GM21717 (cell line): Measurements from ENCODE around the gene CNTNAP5.

Source experiments
- ATAC-seq: cut with Tn5 transposase; IDR thresholded peaks from one replicate; pipeline ENCODE4 v1.9.1; 2021; ENCODE audit warnings: mild to moderate bottlenecking, moderate library complexity; ENCODE audit not compliant: unreplicated experiment

The CNTNAP5 gene

DNA sequence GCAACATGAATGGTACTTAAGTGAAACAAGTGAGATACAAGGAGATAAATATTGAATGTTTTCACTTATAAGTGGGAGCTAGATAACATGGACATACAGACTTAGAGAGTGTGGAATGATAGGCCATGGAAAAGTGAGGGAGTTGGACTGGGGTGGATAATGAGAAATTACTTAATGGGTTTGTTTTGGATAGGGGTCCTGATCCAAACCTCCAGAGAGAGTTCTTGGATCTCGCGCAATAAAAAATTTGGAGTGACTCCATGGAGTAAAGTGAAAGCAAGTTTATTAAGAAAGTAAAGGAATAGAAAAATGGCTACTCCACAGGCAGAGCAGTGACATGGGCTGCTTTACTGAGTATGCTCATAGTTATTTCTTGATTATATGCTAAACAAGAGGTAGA lies 508.9 kb downstream of the CNTNAP5 start:
- no peak for ATAC-seq

DNA sequence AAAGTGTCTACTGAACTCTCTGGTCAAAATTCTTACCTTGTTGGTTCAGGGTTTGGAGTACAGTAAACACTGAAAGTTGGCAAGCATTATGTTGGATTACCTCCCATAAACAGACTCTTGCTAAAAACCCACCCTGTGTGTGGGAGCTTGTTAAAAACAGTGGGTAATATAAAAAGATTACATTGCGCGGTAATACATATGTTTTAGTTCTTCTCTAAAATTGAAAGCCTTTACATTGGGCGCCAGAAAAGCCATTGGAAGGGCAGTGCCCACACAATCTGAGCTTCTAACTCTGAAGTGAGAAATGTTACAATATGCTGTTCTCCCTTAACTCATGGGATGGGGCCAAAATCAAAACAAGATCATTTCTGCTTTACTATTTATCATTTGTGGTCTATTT lies 510.7 kb downstream of the CNTNAP5 start:
- ATAC-seq: no peak

DNA sequence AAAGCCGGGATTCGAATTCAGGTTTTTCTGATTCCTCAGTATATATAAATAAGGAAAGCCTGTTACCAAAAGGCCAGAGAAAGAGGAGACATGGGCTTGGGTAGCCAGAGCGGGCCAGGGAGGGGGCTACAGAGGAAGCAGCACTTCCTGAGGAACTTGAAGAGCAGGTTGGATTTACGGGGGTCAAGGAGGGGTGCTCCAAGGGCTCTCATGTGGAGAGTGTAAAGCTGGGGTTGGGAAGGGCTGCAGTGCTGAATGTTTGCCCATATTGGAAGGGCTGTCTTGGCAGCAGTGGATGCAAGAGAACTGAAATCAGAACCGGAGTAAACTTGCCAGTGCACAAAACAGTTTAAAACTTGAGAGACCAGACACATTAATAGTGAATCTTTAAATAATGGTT lies 511.5 kb downstream of the CNTNAP5 start:
- no peak for ATAC-seq

- no peak for ATAC-seq
Observed at GRCh38 chr2:124538549-124538948, 513.5 kb downstream of the CNTNAP5 start.

GRCh38 chr2:124540805-124541204 lies 515.7 kb downstream of the CNTNAP5 start:
- no peak for ATAC-seq

- no peak for ATAC-seq
Observed at GRCh38 chr2:124542932-124543640, 518.0 kb downstream of the CNTNAP5 start.

DNA sequence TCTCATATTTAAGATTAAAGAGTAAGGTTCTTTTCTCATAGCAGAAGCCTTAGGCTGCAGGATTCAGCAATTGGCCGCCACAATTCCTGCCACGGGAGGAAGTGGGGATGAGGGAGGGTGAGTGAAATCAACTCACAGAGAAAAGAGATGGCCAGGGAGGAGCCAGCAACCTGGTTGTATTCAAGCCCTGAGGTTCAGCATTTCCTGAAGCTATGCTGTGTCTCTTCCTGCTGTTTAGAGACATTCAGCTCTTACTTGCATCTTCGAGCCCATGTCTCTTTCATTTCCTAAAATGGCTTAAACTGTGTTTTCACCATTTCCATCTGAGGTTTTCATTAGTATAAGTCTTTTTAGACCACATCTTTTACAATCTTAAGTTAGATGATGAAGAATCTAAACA lies 522.6 kb downstream of the CNTNAP5 start:
- no peak for ATAC-seq

- ATAC-seq: no peak
Observed at GRCh38 chr2:124558277-124558905, 533.3 kb downstream of the CNTNAP5 start.

- ATAC-seq: no peak
Observed at GRCh38 chr2:124559236-124559635, 534.1 kb downstream of the CNTNAP5 start.

- ATAC-seq: no peak
Observed at GRCh38 chr2:124560592-124561112, 535.6 kb downstream of the CNTNAP5 start.

DNA sequence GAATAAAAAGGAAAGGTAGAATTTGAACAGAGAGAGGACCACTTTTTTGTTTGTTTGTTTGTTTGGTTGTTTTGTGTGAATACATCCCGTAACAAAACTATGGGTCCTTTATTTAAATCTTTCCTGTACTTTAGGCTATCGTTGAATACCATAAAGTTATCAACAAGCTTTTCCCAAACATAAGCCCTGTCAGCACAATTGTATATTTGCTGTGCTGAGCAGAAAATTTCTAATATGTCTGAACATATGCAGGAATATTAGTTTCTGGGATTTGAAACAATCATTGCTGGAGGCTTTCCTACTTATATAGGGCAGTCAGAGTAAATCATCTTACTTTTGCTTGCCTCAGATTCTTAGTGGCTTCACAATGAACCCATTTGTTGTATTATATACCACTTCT lies 536.4 kb downstream of the CNTNAP5 start:
- no peak for ATAC-seq

DNA sequence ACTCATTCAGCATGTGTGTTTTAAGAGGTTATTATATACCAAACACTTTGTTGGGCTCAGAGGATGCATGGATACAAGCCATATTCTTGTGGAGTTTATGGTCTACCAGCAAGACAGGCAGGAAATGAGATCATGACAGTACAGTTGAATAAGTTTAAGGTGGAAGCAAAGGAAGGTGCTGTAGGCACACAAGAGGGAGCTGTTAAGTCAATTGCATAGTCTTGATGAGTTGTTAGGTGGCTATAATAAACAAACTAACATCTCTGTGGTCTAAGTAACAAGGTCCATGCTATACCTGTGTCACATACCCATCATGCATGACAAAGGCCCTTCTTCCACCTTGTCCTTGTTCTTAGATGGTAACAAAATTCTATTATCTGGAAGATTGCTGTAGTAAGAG lies 538.3 kb downstream of the CNTNAP5 start:
- no peak for ATAC-seq

- no peak for ATAC-seq
Observed at GRCh38 chr2:124566518-124566970, 541.5 kb downstream of the CNTNAP5 start.

GRCh38 chr2:124570872-124571271 lies 545.8 kb downstream of the CNTNAP5 start:
- ATAC-seq: no peak

- no peak for ATAC-seq
Observed at GRCh38 chr2:124571836-124572235, 546.7 kb downstream of the CNTNAP5 start.

- no peak for ATAC-seq
Observed at GRCh38 chr2:124572934-124573634, 548.0 kb downstream of the CNTNAP5 start.

GRCh38 chr2:124575497-124575896 lies 550.4 kb downstream of the CNTNAP5 start:
- ATAC-seq: no peak

- no peak for ATAC-seq
Observed at GRCh38 chr2:124580263-124580662, 555.2 kb downstream of the CNTNAP5 start.

GRCh38 chr2:124582387-124582786 lies 557.3 kb downstream of the CNTNAP5 start:
- ATAC-seq: no peak

DNA sequence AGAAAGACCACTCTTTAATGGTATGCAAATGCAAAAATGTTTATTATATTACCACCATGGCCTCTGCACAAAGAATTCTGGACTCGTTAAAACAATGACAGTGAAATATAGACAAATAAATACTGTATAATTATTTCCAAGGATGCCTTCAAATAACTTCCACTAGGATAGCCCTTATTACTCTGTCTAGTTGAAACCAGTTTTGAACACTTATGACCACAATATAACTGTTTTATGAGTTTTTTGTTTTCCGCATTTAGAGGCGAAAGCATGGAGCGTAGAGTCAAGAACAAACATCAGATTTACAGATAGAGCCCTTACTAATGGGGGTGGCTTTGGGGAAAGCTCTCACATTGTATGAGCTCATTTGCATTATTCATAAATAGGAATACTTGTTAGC lies 559.5 kb downstream of the CNTNAP5 start:
- no peak for ATAC-seq

- ATAC-seq: no peak
Observed at GRCh38 chr2:124585277-124585676, 560.2 kb downstream of the CNTNAP5 start.

- ATAC-seq: no peak
Observed at GRCh38 chr2:124586210-124586609, 561.1 kb downstream of the CNTNAP5 start.
